Dendritic cell treated with granulocyte-macrophage colony-stimulating factor and Interleukin-4, amounts not matched to agents 40 ng/mL and 50 ng/mL, for 4 days (primary cell): Measurements from ENCODE around the gene MAP3K21.

Source experiments
- H3K27ac Mint-ChIP-seq: one replicate; pipeline ENCODE4 v1.8.0; 2022; ENCODE audit warnings: mild to moderate bottlenecking, mixed read lengths
- H3K27me3 Mint-ChIP-seq: one replicate; pipeline ENCODE4 v1.8.0; 2022; ENCODE audit warnings: mild to moderate bottlenecking, mixed read lengths
- H3K36me3 Mint-ChIP-seq: one replicate; pipeline ENCODE4 v1.8.0; 2022; ENCODE audit warnings: low read depth, mixed read lengths
- H3K4me1 Mint-ChIP-seq: one replicate; pipeline ENCODE4 v1.8.0; 2022; ENCODE audit warnings: low read depth, mixed read lengths
- H3K4me3 Mint-ChIP-seq: one replicate; pipeline ENCODE4 v1.8.0; 2022; ENCODE audit warnings: mild to moderate bottlenecking, moderate library complexity, mixed read lengths
- H3K9me3 Mint-ChIP-seq: one replicate; pipeline ENCODE4 v1.8.0; 2022; ENCODE audit warnings: mixed read lengths
- intact Hi-C: fragments of 100-400 bp; cut with micrococcal nuclease; formaldehyde crosslinking; loops from one replicate; pipeline ENCODE4 v1.15.0; 2022

The MAP3K21 gene

GRCh38 chr1:233433436-233434210 is 106.1 kb downstream of the MAP3K21 start:
- intact Hi-C loops: no loop called here
- H3K27ac Mint-ChIP-seq: no peak overlapping the region
- no peaks in the 10 kb centered on the region for H3K9me3 Mint-ChIP-seq
- H3K36me3 Mint-ChIP-seq: no peaks in the 10 kb centered on the region
- no peaks in the 10 kb centered on the region for H3K4me1 Mint-ChIP-seq
- H3K4me3 Mint-ChIP-seq: no peak overlapping the region
- peaks cover 4% of the 10 kb centered on the region for H3K27me3 Mint-ChIP-seq
